Fibroblast of skin of abdomen (primary cell): ENCODE measurements around the gene EPC2.
"Not testable (repeated sequence)": the region's sequence is repeated elsewhere in the genome, so short reads cannot be mapped to it uniquely, and the experiment has no call there.

Source experiments
- DNase-seq: peaks from one replicate; pipeline ENCODE4 v3.0.0-alpha.2; 2013

The EPC2 gene

GRCh38 chr2:148730085-148730484 is 85.5 kb downstream of the EPC2 start:
- peak; percentile 2 for DNase-seq

GRCh38 chr2:148737742-148738141 is 93.2 kb downstream of the EPC2 start:
- DNase-seq, result no peak

GRCh38 chr2:148739454-148740105 is 95.0 kb downstream of the EPC2 start:
- no peak for DNase-seq

GRCh38 chr2:148742373-148742772 is 97.8 kb downstream of the EPC2 start:
- DNase-seq, result no peak

- no peak for DNase-seq
Observed at GRCh38 chr2:148745151-148745851, 100.8 kb downstream of the EPC2 start.

- no peak for DNase-seq
Observed at GRCh38 chr2:148746973-148747372, 102.4 kb downstream of the EPC2 start.

- DNase-seq, result no peak
Observed at GRCh38 chr2:148751907-148752306, 107.4 kb downstream of the EPC2 start.

GRCh38 chr2:148752977-148753376 is 108.4 kb downstream of the EPC2 start:
- DNase-seq, result no peak

GRCh38 chr2:148754864-148755263 is 110.3 kb downstream of the EPC2 start:
- DNase-seq, result no peak

- peak; percentile 95 for DNase-seq
Observed at GRCh38 chr2:148756292-148756975, 111.9 kb downstream of the EPC2 start.

GRCh38 chr2:148764815-148765214 is 120.3 kb downstream of the EPC2 start:
- no peak for DNase-seq

- no peak for DNase-seq
Observed at GRCh38 chr2:148770047-148770446, 125.5 kb downstream of the EPC2 start.

GRCh38 chr2:148781544-148781943 is 137.0 kb downstream of the EPC2 start:
- DNase-seq, result no peak

- no peak for DNase-seq
Observed at GRCh38 chr2:148789059-148789458, 144.5 kb downstream of the EPC2 start.

GRCh38 chr2:148790172-148790571 is 145.6 kb downstream of the EPC2 start:
- DNase-seq, result not testable (repeated sequence)

- peak; percentile 64 for DNase-seq
Observed at GRCh38 chr2:148794558-148794957, 150.0 kb downstream of the EPC2 start.

- no peak for DNase-seq
Observed at GRCh38 chr2:148796735-148797512, 152.4 kb downstream of the EPC2 start.

- DNase-seq, result no peak
Observed at GRCh38 chr2:148802448-148803220, 158.1 kb downstream of the EPC2 start.

GRCh38 chr2:148810081-148810480 is 165.5 kb downstream of the EPC2 start:
- no peak for DNase-seq

- DNase-seq, result peak; percentile 24
Observed at GRCh38 chr2:148812306-148812705, 167.8 kb downstream of the EPC2 start.

GRCh38 chr2:148813603-148814065 is 169.1 kb downstream of the EPC2 start:
- no peak for DNase-seq
